ENCODE measurements around the gene KCTD5. TPM values are rescaled to one million over a fixed set of nuclear protein-coding genes. Genes with fewer than 3 reads are reported as not detected.
"Not testable (repeated sequence)": the region's sequence is repeated elsewhere in the genome, so short reads cannot be mapped to it uniquely, and the experiment has no call there.

Gene KCTD5
- total RNA-seq, 2 experiments from 2014 or later: 20.6 to 22.6 TPM

- Mint-ChIP-seq H3K9me3 (no peaks in the 10 kb centered on the region), H3K4me3 (peak overlapping the region; percentile 63), H3K36me3 (ENCODE audit: low read depth) (peaks cover 3% of the 10 kb centered on the region), H3K27ac (peak overlapping the region; percentile 63), H3K27me3 (no peaks in the 10 kb centered on the region), H3K4me1 (ENCODE audit: low read depth) (peaks cover 28% of the 10 kb centered on the region)
- peaks cover 22% of the 10 kb centered on the region for H3K36me3 ChIP-seq (ENCODE audit: insufficient read depth, low read length)
- H3K27me3 ChIP-seq (ENCODE audit: control insufficient read depth in 1 of 2, insufficient read depth in 2 of 2, low read length in 2 of 2): no peaks in the 10 kb centered on the region
- H3K4me3 ChIP-seq (ENCODE audit: low read length): peak overlapping the region; percentile 12
- TF ChIP-seq CTCF (IDR thresholded peaks at IDR 0.05): no peak
- ATAC-seq (ENCODE audit: poor library complexity): no peak
- H3K9me3 ChIP-seq (ENCODE audit: control insufficient read depth in 1 of 2, insufficient read depth in 1 of 2, low read length in 2 of 2): no peaks in the 10 kb centered on the region
- ChIA-PET CTCF (no interaction called here), POLR2A (no interaction called here)
- H3K4me1 ChIP-seq (ENCODE audit: insufficient read depth, low read length): peaks cover 34% of the 10 kb centered on the region
- DNase-seq: peak in 5 of 14 experiments; percentile 11 to 60 (median 34)
- intact Hi-C loops (cut with DNase I, micrococcal nuclease): no loop called here
- peak overlapping the region in 1 of 2 donors; percentile 28 for H3K27ac ChIP-seq (ENCODE audit: low read depth in 1 of 2, low read length in 2 of 2)
Observed at GRCh38 chr16:2686912-2687507, 4.7 kb downstream of the KCTD5 start.

- Mint-ChIP-seq H3K27ac (peak overlapping the region; percentile 63), H3K9me3 (no peaks in the 10 kb centered on the region), H3K4me3 (peak overlapping the region; percentile 63), H3K36me3 (ENCODE audit: low read depth) (no peaks in the 10 kb centered on the region), H3K4me1 (ENCODE audit: low read depth) (peaks cover 25% of the 10 kb centered on the region), H3K27me3 (no peaks in the 10 kb centered on the region)
- Histone ChIP-seq H3K36me3 (ENCODE audit: insufficient read depth, low read length) (peaks cover 26% of the 10 kb centered on the region), H3K9me3 (ENCODE audit: control insufficient read depth in 1 of 2, insufficient read depth in 1 of 2, low read length in 2 of 2) (no peaks in the 10 kb centered on the region), H3K27me3 (ENCODE audit: control insufficient read depth in 1 of 2, insufficient read depth in 2 of 2, low read length in 2 of 2) (no peaks in the 10 kb centered on the region), H3K4me1 (ENCODE audit: insufficient read depth, low read length) (peaks cover 36% of the 10 kb centered on the region), H3K27ac (ENCODE audit: low read depth in 1 of 2, low read length in 2 of 2) (peak overlapping the region in 1 of 2 donors; percentile 28), H3K4me3 (ENCODE audit: low read length) (no peak overlapping the region)
- ATAC-seq (ENCODE audit: poor library complexity): no peak
- intact Hi-C loops (cut with DNase I, micrococcal nuclease): no loop called here
- POLR2A ChIA-PET: no interaction called here
- DNase-seq: no peak
- CTCF ChIA-PET: no interaction called here
- TF ChIP-seq CTCF (IDR thresholded peaks at IDR 0.05): no peak
Observed at GRCh38 chr16:2687531-2688308, 5.4 kb downstream of the KCTD5 start.

- H3K4me3 Mint-ChIP-seq, CTCF ChIA-PET, POLR2A ChIA-PET: not testable (repeated sequence)
Observed at GRCh38 chr16:2689422-2689821, 7.1 kb downstream of the KCTD5 start.

More at GRCh38 chr16:2689422-2689821, 7.1 kb downstream of the KCTD5 start:
- H3K9me3 Mint-ChIP-seq; DNase-seq; H3K9me3 ChIP-seq (ENCODE audit: control insufficient read depth in 1 of 2, insufficient read depth in 1 of 2, low read length in 2 of 2); H3K27me3 ChIP-seq (ENCODE audit: control insufficient read depth in 1 of 2, insufficient read depth in 2 of 2, low read length in 2 of 2); H3K36me3 Mint-ChIP-seq (ENCODE audit: low read depth); ATAC-seq (ENCODE audit: poor library complexity); H3K27ac Mint-ChIP-seq; H3K4me3 ChIP-seq (ENCODE audit: low read length); H3K27me3 Mint-ChIP-seq; intact Hi-C loops (cut with DNase I, micrococcal nuclease); H3K27ac ChIP-seq (ENCODE audit: low read depth in 1 of 2, low read length in 2 of 2): not testable (repeated sequence)
- Histone ChIP-seq H3K36me3 (ENCODE audit: insufficient read depth, low read length) (peaks cover 28% of the 10 kb centered on the region), H3K4me1 (ENCODE audit: insufficient read depth, low read length) (peaks cover 30% of the 10 kb centered on the region)
- H3K4me1 Mint-ChIP-seq (ENCODE audit: low read depth): peaks cover 20% of the 10 kb centered on the region
